ENCODE results near the gene KRT33B. TPM values are rescaled to one million over a fixed set of nuclear protein-coding genes. Genes with fewer than 3 reads are reported as not detected.
"Not testable (repeated sequence)": the region's sequence is repeated elsewhere in the genome, so short reads cannot be mapped to it uniquely, and the experiment has no call there.

The KRT33B gene
- total RNA-seq, 2 donors from 2014 or later, result not detected

- H3K9me3 ChIP-seq, result peaks cover 9% of the 10 kb centered on the region
- no peak for ATAC-seq (ENCODE audit: insufficient number of reproducible peaks, low FRiP score, low read depth)
- no peak for DNase-seq (ENCODE audit: low spot score)
- TF ChIP-seq, protein P1, sequence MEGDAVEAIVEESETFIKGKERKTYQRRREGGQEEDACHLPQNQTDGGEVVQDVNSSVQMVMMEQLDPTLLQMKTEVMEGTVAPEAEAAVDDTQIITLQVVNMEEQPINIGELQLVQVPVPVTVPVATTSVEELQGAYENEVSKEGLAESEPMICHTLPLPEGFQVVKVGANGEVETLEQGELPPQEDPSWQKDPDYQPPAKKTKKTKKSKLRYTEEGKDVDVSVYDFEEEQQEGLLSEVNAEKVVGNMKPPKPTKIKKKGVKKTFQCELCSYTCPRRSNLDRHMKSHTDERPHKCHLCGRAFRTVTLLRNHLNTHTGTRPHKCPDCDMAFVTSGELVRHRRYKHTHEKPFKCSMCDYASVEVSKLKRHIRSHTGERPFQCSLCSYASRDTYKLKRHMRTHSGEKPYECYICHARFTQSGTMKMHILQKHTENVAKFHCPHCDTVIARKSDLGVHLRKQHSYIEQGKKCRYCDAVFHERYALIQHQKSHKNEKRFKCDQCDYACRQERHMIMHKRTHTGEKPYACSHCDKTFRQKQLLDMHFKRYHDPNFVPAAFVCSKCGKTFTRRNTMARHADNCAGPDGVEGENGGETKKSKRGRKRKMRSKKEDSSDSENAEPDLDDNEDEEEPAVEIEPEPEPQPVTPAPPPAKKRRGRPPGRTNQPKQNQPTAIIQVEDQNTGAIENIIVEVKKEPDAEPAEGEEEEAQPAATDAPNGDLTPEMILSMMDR (IDR thresholded peaks at IDR 0.05), result no peak
- no peaks in the 10 kb centered on the region for H3K27me3 ChIP-seq (replicated peaks; ENCODE audit: insufficient read depth)
- no peaks in the 10 kb centered on the region for H3K4me1 ChIP-seq (ENCODE audit: control insufficient read depth in 1 of 2, low read depth in 2 of 2)
- no peaks in the 10 kb centered on the region for H3K36me3 ChIP-seq
- no peak overlapping the region for H3K27ac ChIP-seq
- no peak overlapping the region for H3K4me3 ChIP-seq
Measured at GRCh38 chr17:41387670-41388069, 18.1 kb upstream of the KRT33B start.

DNA sequence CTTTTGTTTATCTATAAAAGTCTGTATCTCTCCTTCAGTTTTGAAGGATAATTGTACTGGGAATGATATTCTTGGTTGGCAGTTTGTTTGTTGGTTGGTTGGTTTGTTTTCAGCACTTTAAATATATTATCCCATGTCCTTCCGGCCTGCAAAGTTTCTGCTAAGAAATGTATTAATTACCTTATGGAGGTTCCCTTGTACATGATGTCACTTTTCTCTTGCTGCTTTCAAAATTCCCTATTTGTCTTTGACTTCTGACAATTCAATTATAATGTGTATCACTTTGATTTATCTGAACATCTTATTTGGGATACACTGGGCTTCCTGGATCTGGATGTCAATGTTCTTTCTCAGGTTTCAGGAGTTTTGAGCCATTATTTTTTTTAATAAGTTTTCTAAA lies 16.6 kb upstream of the KRT33B start:
- H3K36me3 ChIP-seq, result no peaks in the 10 kb centered on the region
- H3K9me3 ChIP-seq, result peaks cover 9% of the 10 kb centered on the region
- H3K27ac ChIP-seq, result no peak overlapping the region
- TF ChIP-seq, protein P1 (IDR thresholded peaks at IDR 0.05), result no peak
- no peaks in the 10 kb centered on the region for H3K4me1 ChIP-seq (ENCODE audit: control insufficient read depth in 1 of 2, low read depth in 2 of 2)
- no peak for ATAC-seq (ENCODE audit: insufficient number of reproducible peaks, low FRiP score, low read depth)
- no peak for DNase-seq (ENCODE audit: low spot score)
- H3K4me3 ChIP-seq, result no peak overlapping the region
- no peaks in the 10 kb centered on the region for H3K27me3 ChIP-seq (replicated peaks; ENCODE audit: insufficient read depth)

DNA sequence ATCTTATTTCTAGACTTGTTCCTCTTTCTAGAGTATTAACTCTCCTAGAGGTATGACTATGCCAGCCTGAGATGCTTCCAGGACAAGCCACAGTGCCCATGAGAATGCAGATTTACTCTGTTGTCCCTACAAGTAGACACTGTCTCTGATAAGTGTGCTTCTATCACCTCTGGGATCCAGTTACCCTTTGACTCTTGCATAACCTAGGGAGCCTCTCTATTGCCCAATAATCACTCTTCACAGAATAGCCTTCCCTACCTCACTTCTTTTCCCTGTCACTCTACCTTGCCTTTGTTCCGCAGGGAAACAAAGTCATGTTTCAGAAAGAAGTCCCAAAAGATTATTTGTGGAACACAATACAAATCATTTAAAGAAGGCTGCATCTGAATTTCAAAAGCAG lies 14.1 kb upstream of the KRT33B start:
- ATAC-seq (ENCODE audit: insufficient number of reproducible peaks, low FRiP score, low read depth), result no peak
- Histone ChIP-seq H3K4me3 (no peak overlapping the region), H3K27ac (no peak overlapping the region), H3K36me3 (no peaks in the 10 kb centered on the region), H3K9me3 (peaks cover 9% of the 10 kb centered on the region), H3K27me3 (replicated peaks; ENCODE audit: insufficient read depth) (no peaks in the 10 kb centered on the region), H3K4me1 (ENCODE audit: control insufficient read depth in 1 of 2, low read depth in 2 of 2) (no peaks in the 10 kb centered on the region)
- TF ChIP-seq, protein P1 (IDR thresholded peaks at IDR 0.05), result no peak
- DNase-seq (ENCODE audit: low spot score), result no peak

- H3K4me3 ChIP-seq, result no peak overlapping the region
- no peak overlapping the region for H3K27ac ChIP-seq
- TF ChIP-seq, protein P1 (IDR thresholded peaks at IDR 0.05), result no peak
- peaks cover 9% of the 10 kb centered on the region for H3K9me3 ChIP-seq
- no peaks in the 10 kb centered on the region for H3K36me3 ChIP-seq
- DNase-seq (ENCODE audit: low spot score), result no peak
- H3K27me3 ChIP-seq (replicated peaks; ENCODE audit: insufficient read depth), result no peaks in the 10 kb centered on the region
- no peak for ATAC-seq (ENCODE audit: insufficient number of reproducible peaks, low FRiP score, low read depth)
- no peaks in the 10 kb centered on the region for H3K4me1 ChIP-seq (ENCODE audit: control insufficient read depth in 1 of 2, low read depth in 2 of 2)
Measured at GRCh38 chr17:41382394-41382793, 12.8 kb upstream of the KRT33B start.

- not testable (repeated sequence) for H3K9me3 ChIP-seq; H3K27me3 ChIP-seq (replicated peaks; ENCODE audit: insufficient read depth); DNase-seq (ENCODE audit: low spot score); H3K4me1 ChIP-seq (ENCODE audit: control insufficient read depth in 1 of 2, low read depth in 2 of 2); ATAC-seq (ENCODE audit: insufficient number of reproducible peaks, low FRiP score, low read depth); H3K4me3 ChIP-seq; H3K36me3 ChIP-seq; H3K27ac ChIP-seq
Measured at GRCh38 chr17:41381943-41382342, 12.3 kb upstream of the KRT33B start, which contains the start of gene KRT34. Gene KRT34 (minus strand): TSS chr17:41382306. CDS start chr17:41382246, 60 bp downstream.

GRCh38 chr17:41380091-41380490 lies 10.5 kb upstream of the KRT33B start:
- not testable (repeated sequence) for H3K9me3 ChIP-seq; H3K27me3 ChIP-seq (replicated peaks; ENCODE audit: insufficient read depth); H3K36me3 ChIP-seq; ATAC-seq (ENCODE audit: insufficient number of reproducible peaks, low FRiP score, low read depth); H3K4me3 ChIP-seq; DNase-seq (ENCODE audit: low spot score); H3K27ac ChIP-seq; H3K4me1 ChIP-seq (ENCODE audit: control insufficient read depth in 1 of 2, low read depth in 2 of 2)

All from thoracic aorta (tissue), 2 donors.